Mesenchymal stem cell (in vitro differentiated cells and primary cell): ENCODE results near the gene NCEH1.

Experiments
- DNase-seq: peaks from one replicate; pipeline ENCODE4 v3.0.0-alpha.2; 2013
- H2AFZ ChIP-seq: one replicate; pipeline ENCODE4 v1.6.1; 2013; ENCODE audit warnings: low read depth, mild to moderate bottlenecking, control low read depth, inconsistent platforms, low read length, moderate library complexity
- H2AK5ac ChIP-seq: 2 replicates; pipeline ENCODE4 v1.6.1; 2013; ENCODE audit warnings: low read length, moderate library complexity, mild to moderate bottlenecking, inconsistent platforms; ENCODE audit not compliant: severe bottlenecking
- H2BK120ac ChIP-seq: one replicate; pipeline ENCODE4 v1.6.1; 2013; ENCODE audit warnings: low read depth, mild to moderate bottlenecking, inconsistent platforms, low read length, moderate library complexity
- H2BK12ac ChIP-seq, 2 experiments: one replicate each; pipeline ENCODE4 v1.6.1; 2013; ENCODE audit warnings: inconsistent platforms in 2 of 2, low read length in 2 of 2, mild to moderate bottlenecking in 2 of 2, moderate library complexity in 2 of 2, control low read depth in 1 of 2
- H2BK15ac ChIP-seq: one replicate; pipeline ENCODE4 v1.6.1; 2013; ENCODE audit warnings: mild to moderate bottlenecking, low read depth, inconsistent platforms; ENCODE audit not compliant: poor library complexity, severe bottlenecking
- H2BK5ac ChIP-seq: 2 replicates; pipeline ENCODE4 v1.6.1; 2013; ENCODE audit warnings: low read depth, mild to moderate bottlenecking, low read length, control low read depth, inconsistent platforms; ENCODE audit not compliant: poor library complexity, severe bottlenecking
- H3K14ac ChIP-seq, 2 experiments: one replicate each; pipeline ENCODE4 v1.6.1; 2013; ENCODE audit warnings: inconsistent platforms in 2 of 2, low read length in 2 of 2, control low read depth in 1 of 2, mild to moderate bottlenecking in 1 of 2, moderate library complexity in 1 of 2
- H3K18ac ChIP-seq, 2 experiments: one replicate each; pipeline ENCODE4 v1.6.1; 2013; ENCODE audit warnings: inconsistent platforms in 2 of 2, low read length in 2 of 2, control low read depth in 1 of 2, low read depth in 1 of 2, mild to moderate bottlenecking in 1 of 2
- H3K23ac ChIP-seq, 2 experiments: one replicate each; pipeline ENCODE4 v1.6.1; 2013; ENCODE audit warnings: inconsistent platforms in 2 of 2, low read length in 2 of 2, mild to moderate bottlenecking in 2 of 2, moderate library complexity in 2 of 2, control low read depth in 1 of 2
- H3K27ac ChIP-seq: 2 replicates; pipeline ENCODE4 v1.5.1; 2013; ENCODE audit warnings: mild to moderate bottlenecking, moderate library complexity, low read length, control low read depth, inconsistent platforms; ENCODE audit not compliant: poor library complexity, severe bottlenecking
- H3K27me3 ChIP-seq, 2 experiments: 2 replicates each; pipeline versions ENCODE4 v1.6.1 to v1.7.0; 2013; ENCODE audit warnings: low read length in 2 of 2, mild to moderate bottlenecking in 2 of 2, moderate library complexity in 2 of 2, control low read depth in 1 of 2, inconsistent platforms in 1 of 2; ENCODE audit not compliant: control insufficient read depth in 1 of 2, insufficient read depth in 1 of 2
- H3K36me3 ChIP-seq, 2 experiments: 2 replicates each; pipeline versions ENCODE4 v1.6.1 to v1.7.0; 2013; ENCODE audit warnings: low read length in 2 of 2, control low read depth in 1 of 2, inconsistent platforms in 1 of 2, low read depth in 1 of 2, mild to moderate bottlenecking in 1 of 2; ENCODE audit not compliant: insufficient read depth in 2 of 2, control insufficient read depth in 1 of 2
- H3K4ac ChIP-seq, 2 experiments: one replicate each; pipeline ENCODE4 v1.6.1; 2013; ENCODE audit warnings: inconsistent platforms in 2 of 2, low read length in 2 of 2, mild to moderate bottlenecking in 2 of 2, moderate library complexity in 2 of 2, control low read depth in 1 of 2, low read depth in 1 of 2
- H3K4me1 ChIP-seq: 2 replicates; pipeline ENCODE4 v1.6.1; 2013; ENCODE audit warnings: low read depth, low read length, control low read depth; ENCODE audit not compliant: control insufficient read depth, insufficient read depth
- H3K4me2 ChIP-seq: 2 replicates; pipeline ENCODE4 v1.6.1; 2013; ENCODE audit warnings: low read length, mild to moderate bottlenecking, inconsistent platforms; ENCODE audit not compliant: poor library complexity, severe bottlenecking
- H3K4me3 ChIP-seq, 2 experiments: 2 replicates each; pipeline versions ENCODE4 v1.5.1 to v1.7.0; 2013; ENCODE audit warnings: low read length in 2 of 2, mild to moderate bottlenecking in 2 of 2, control low read depth in 1 of 2, low read depth in 1 of 2; ENCODE audit not compliant: insufficient read depth in 1 of 2
- H3K79me1 ChIP-seq: replicated peaks from 2 replicates; pipeline ENCODE4 v1.6.1; 2013; ENCODE audit warnings: mild to moderate bottlenecking, control low read depth, low read length, inconsistent platforms; ENCODE audit not compliant: poor library complexity, severe bottlenecking
- H3K9ac ChIP-seq: 2 replicates; pipeline ENCODE4 v1.7.0; 2013; ENCODE audit warnings: mild to moderate bottlenecking, low read length, moderate library complexity
- H3K9me3 ChIP-seq: 2 replicates; pipeline ENCODE4 v1.7.0; 2013; ENCODE audit warnings: mild to moderate bottlenecking, low read length; ENCODE audit not compliant: control insufficient read depth
- H4K8ac ChIP-seq: one replicate; pipeline ENCODE4 v1.6.1; 2013; ENCODE audit warnings: inconsistent platforms, mild to moderate bottlenecking, low read length, moderate library complexity
- H4K91ac ChIP-seq: one replicate; pipeline ENCODE4 v1.6.1; 2013; ENCODE audit warnings: mild to moderate bottlenecking, low read length, inconsistent platforms
- WGBS: methylation state at CpG from one replicate; pipeline ENCODE4 v1.1.7; 2013; ENCODE audit warnings: mixed read lengths; 5-methylcytosine and 5-hydroxymethylcytosine counted together

NCEH1 gene

DNA sequence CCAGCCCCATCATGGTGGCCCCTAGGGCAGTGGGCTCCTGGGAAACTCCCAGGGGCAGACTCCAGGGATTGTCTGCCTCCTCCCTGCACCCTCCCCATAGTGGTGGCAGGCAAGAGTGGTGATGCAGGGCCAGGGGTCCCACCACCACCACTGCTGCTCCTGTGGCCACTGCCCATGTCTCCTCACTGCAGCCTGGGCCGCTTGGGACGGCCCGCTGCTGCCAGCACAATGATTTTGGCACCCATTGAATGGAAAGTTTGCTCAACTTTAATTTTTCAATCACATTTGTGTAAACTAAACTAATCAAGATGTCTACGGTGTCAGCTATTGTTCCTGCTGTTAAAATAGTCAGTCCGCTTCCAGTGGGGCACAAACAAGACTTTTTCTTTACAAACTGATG, 95.6 kb downstream of the NCEH1 start:
- Histone ChIP-seq H3K27ac (no peak overlapping the region), H3K9me3 (peaks cover 6% of the 10 kb centered on the region), H2AK5ac (no peak overlapping the region), H3K9ac (no peak overlapping the region), H3K4me2 (no peak overlapping the region), H2BK15ac (peak overlapping the region; percentile 5), H2BK12ac (no peak overlapping the region), H3K27me3 (no peaks in the 10 kb centered on the region), H2AFZ (no peak overlapping the region), H4K8ac (peak overlapping the region; percentile 32), H3K23ac (no peak overlapping the region), H2BK5ac (peak overlapping the region; percentile 58), H3K18ac (no peak overlapping the region), H2BK120ac (no peak overlapping the region), H3K4ac (no peak overlapping the region), H3K4me1 (peaks cover 17% of the 10 kb centered on the region), H3K79me1 (no peaks in the 10 kb centered on the region), H3K14ac (peak overlapping the region in 1 of 2 experiments; percentile 13), H4K91ac (peak overlapping the region; percentile 29), H3K36me3 (peaks cover 0 to 9% of the 10 kb centered on the region in 2 experiments), H3K4me3 (no peak overlapping the region)
- WGBS: 93% methylated on average over 5 of the region's 5 CpGs
- DNase-seq: no peak

DNA sequence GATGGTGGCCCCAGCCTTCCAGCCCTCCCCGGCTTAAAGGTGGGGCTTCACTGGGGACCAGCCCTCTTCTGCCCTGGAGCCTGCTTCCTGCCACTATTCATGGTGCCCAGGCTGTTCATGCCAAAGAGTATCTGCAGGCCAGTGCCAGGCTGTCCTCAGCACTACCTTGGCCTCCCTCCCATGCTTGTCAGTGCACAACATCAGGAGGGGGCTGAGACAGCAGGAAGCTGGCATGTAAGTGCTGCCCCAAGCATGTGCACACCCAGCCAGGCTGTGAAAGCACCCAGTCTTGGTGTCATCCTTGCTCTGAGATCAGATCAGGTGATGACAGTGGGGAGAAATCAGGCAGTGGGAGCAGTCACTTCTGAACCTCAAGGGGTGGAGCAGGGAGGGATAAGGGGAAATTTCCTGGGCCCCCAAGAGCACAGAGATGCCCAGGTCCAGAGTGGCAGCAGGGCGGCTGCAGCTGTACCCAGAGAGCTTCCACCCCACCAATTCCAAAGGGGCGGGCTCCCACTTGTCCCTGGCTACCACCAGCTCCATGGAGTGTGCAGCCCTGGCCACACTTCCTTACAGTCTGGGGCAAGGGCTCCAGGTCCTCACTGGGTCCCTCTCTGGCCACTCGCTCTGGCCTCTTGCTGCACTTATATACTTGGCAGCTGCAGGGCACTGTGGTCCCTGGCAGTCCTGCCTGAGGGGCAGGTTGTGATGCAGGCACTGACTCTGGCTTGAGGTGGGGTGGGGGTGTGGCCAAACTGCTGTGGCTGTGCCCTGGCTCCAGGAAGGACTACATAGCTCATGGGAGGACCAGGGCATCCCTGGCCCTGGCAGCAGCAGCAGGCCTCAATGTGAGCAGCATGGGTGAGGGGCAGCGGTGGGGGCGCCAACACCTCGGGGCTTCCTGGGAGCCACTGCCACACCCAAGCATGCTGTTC, 96.3 kb downstream of the NCEH1 start:
- no peaks in the 10 kb centered on the region for H3K27me3 ChIP-seq
- peak overlapping the region; percentile 29 for H4K91ac ChIP-seq
- 99% methylated on average over 7 of the region's 7 CpGs for WGBS
- H3K4me1 ChIP-seq: peaks cover 17% of the 10 kb centered on the region
- no peak overlapping the region for H3K18ac ChIP-seq
- no peak overlapping the region for H2BK12ac ChIP-seq
- no peak overlapping the region for H2BK120ac ChIP-seq
- H3K36me3 ChIP-seq: peaks cover 0 to 9% of the 10 kb centered on the region in 2 experiments
- H2AK5ac ChIP-seq: peak overlapping the region; percentile 64
- H3K9ac ChIP-seq: no peak overlapping the region
- no peak overlapping the region for H2BK5ac ChIP-seq
- no peak overlapping the region for H3K4ac ChIP-seq
- no peak overlapping the region for H2AFZ ChIP-seq
- DNase-seq: no peak
- no peak overlapping the region for H3K4me3 ChIP-seq
- H4K8ac ChIP-seq: peak overlapping the region; percentile 20
- H3K14ac ChIP-seq: no peak overlapping the region
- peaks cover 6% of the 10 kb centered on the region for H3K9me3 ChIP-seq
- no peak overlapping the region for H3K27ac ChIP-seq
- peak overlapping the region; percentile 5 for H2BK15ac ChIP-seq
- no peak overlapping the region for H3K23ac ChIP-seq
- H3K4me2 ChIP-seq: no peak overlapping the region
- no peaks in the 10 kb centered on the region for H3K79me1 ChIP-seq

DNA sequence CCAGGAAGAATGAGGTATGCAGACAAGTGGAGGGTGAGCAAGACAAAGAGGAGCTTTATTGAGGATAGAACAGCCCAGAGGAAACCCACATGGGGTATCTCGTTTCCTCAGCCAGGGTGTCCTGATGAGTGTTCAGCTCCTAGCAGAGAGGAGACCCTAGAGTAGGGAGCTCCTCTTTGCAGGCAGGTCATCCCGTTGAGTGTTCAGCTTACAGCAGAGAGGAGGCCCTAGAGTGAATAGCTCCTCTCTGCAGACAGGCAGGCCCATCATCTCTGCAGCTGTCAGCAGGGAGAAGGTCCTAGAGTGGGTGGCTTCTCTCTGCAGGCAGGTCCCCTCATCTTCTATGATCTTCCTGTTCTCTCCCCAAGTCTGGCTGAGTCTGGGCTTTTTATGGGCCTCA, 97.0 kb downstream of the NCEH1 start:
- no peak overlapping the region for H4K91ac ChIP-seq
- no peak overlapping the region for H3K9ac ChIP-seq
- peaks cover 6% of the 10 kb centered on the region for H3K9me3 ChIP-seq
- peaks cover 17% of the 10 kb centered on the region for H3K4me1 ChIP-seq
- no peak overlapping the region for H3K4ac ChIP-seq
- H3K23ac ChIP-seq: no peak overlapping the region
- H2AK5ac ChIP-seq: no peak overlapping the region
- H3K27ac ChIP-seq: no peak overlapping the region
- peaks cover 0 to 9% of the 10 kb centered on the region in 2 experiments for H3K36me3 ChIP-seq
- H3K4me3 ChIP-seq: no peak overlapping the region
- no peaks in the 10 kb centered on the region for H3K79me1 ChIP-seq
- H2BK12ac ChIP-seq: no peak overlapping the region
- 81% methylated on average over 2 of the region's 2 CpGs for WGBS
- no peak overlapping the region for H3K4me2 ChIP-seq
- no peak overlapping the region for H3K18ac ChIP-seq
- no peak overlapping the region for H2AFZ ChIP-seq
- DNase-seq: no peak
- no peak overlapping the region for H2BK5ac ChIP-seq
- no peak overlapping the region for H3K14ac ChIP-seq
- no peak overlapping the region for H2BK15ac ChIP-seq
- no peak overlapping the region for H4K8ac ChIP-seq
- no peaks in the 10 kb centered on the region for H3K27me3 ChIP-seq
- no peak overlapping the region for H2BK120ac ChIP-seq

DNA sequence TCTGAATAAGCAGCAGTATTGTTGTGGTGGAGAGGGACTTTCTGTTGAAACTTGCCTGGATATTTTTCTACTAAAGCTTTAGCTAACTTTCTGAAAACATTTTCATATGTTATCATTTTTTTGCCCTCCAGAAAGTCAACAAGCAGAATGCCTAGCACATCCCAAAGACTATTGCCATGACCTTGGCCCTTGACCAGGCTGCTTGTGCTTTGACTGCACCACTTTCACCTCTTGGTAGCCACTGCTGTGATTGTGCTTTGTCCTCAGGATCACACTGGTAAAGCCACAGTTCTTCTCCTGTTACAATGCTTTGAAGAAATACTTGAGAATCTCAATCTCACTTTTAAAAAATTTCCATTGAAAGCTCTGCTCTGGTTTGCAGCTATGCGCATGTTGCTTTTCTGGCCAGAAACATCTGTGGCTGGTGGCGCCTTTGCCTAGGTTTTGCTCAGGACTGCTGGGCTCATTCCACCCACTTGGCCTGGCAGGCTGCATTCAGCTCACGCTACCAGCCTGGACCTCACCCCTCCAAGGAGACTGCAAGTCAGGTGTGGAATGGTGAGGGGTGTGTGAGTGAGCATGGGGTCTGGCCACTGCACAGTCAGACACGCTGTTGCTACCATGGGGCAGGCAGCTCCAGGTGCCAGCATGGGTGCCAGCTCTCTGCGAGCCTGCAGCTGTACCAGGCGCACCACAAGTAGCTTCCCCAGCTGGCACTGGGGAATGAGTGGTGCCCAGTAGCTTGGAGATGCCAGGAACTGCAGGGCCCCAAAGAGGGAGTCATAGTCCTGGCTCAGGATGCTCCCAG, 97.8 kb downstream of the NCEH1 start:
- no peak for DNase-seq
- Histone ChIP-seq H3K18ac (no peak overlapping the region), H3K23ac (no peak overlapping the region), H2BK15ac (no peak overlapping the region), H3K9me3 (peaks cover 6% of the 10 kb centered on the region), H3K4me1 (peaks cover 17% of the 10 kb centered on the region), H3K14ac (peak overlapping the region in 1 of 2 experiments; percentile 23), H4K8ac (no peak overlapping the region), H3K79me1 (no peaks in the 10 kb centered on the region), H2BK5ac (no peak overlapping the region), H3K27me3 (no peaks in the 10 kb centered on the region), H3K27ac (no peak overlapping the region), H2AK5ac (peak overlapping the region; percentile 26), H2BK120ac (no peak overlapping the region), H3K36me3 (peaks cover 0 to 9% of the 10 kb centered on the region in 2 experiments), H4K91ac (no peak overlapping the region), H3K4ac (no peak overlapping the region), H2BK12ac (no peak overlapping the region), H3K4me3 (no peak overlapping the region), H2AFZ (no peak overlapping the region), H3K9ac (no peak overlapping the region), H3K4me2 (no peak overlapping the region)
- 100% methylated on average over 6 of the region's 6 CpGs for WGBS
